Kidney epithelial cell (primary cell): ENCODE data around the gene ADRA2B. TPM values are rescaled to one million over a fixed set of nuclear protein-coding genes. Genes with fewer than 3 reads are reported as not detected.

ENCODE experiments used
- DNase-seq: peaks from one replicate; pipeline ENCODE4 v3.0.0-alpha.2; 2010; ENCODE audit warnings: low read depth
- H3K27me3 ChIP-seq: 2 replicates; pipeline ENCODE4 v1.6.0; 2011; ENCODE audit warnings: low read length; ENCODE audit not compliant: control insufficient read depth, insufficient read depth
- H3K36me3 ChIP-seq: 2 replicates; pipeline ENCODE4 v1.5.1; 2011; ENCODE audit warnings: low read length; ENCODE audit not compliant: control insufficient read depth, insufficient read depth
- H3K4me3 ChIP-seq: 2 replicates; pipeline ENCODE4 v1.5.1; 2011; ENCODE audit warnings: low read depth, mild to moderate bottlenecking, control low read depth, low read length
- total RNA-seq: library from RNA; depleted of rRNA; stranded (reverse); fragments of >200 nt; gene quantifications from 2 replicates; pipeline ENCODE4 v1.2.3, GENCODE V29; 2015
- TF ChIP-seq, protein P1 (sequence below): IDR thresholded peaks from 2 replicates; pipeline ENCODE4 v1.5.1; 2011; ENCODE audit warnings: mild to moderate bottlenecking, moderate library complexity, low read length, control low read depth, inconsistent platforms; ENCODE audit not compliant: insufficient read depth, poor library complexity, severe bottlenecking

The ADRA2B gene
- total RNA-seq, 1 donor from 2014 or later = 0.13 TPM

DNA sequence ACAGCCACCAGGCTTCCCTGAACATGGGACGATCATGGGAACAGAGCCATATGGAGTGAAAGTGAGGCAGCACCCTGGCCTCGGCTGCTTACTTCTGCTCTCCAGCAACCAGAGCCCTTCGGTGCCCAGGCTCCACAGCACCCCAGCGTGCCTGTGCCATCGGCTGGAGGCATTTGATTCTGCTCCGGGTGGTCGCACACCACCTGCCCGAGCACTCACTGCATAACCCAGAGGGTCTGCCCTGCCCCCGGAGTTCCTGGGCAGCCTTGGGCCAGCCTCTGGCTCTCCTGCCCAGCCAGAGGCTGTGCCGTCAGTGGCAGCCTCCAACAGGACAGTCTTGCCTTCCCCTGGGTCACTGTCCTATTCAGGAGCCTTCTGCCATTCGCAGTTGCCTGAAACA, 18.1 kb upstream of the ADRA2B start:
- Histone ChIP-seq H3K4me3 (no peak overlapping the region), H3K27me3 (peaks cover 34% of the 10 kb centered on the region), H3K36me3 (no peaks in the 10 kb centered on the region)
- TF ChIP-seq, protein P1, sequence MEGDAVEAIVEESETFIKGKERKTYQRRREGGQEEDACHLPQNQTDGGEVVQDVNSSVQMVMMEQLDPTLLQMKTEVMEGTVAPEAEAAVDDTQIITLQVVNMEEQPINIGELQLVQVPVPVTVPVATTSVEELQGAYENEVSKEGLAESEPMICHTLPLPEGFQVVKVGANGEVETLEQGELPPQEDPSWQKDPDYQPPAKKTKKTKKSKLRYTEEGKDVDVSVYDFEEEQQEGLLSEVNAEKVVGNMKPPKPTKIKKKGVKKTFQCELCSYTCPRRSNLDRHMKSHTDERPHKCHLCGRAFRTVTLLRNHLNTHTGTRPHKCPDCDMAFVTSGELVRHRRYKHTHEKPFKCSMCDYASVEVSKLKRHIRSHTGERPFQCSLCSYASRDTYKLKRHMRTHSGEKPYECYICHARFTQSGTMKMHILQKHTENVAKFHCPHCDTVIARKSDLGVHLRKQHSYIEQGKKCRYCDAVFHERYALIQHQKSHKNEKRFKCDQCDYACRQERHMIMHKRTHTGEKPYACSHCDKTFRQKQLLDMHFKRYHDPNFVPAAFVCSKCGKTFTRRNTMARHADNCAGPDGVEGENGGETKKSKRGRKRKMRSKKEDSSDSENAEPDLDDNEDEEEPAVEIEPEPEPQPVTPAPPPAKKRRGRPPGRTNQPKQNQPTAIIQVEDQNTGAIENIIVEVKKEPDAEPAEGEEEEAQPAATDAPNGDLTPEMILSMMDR = no peak
- no peak for DNase-seq

DNA sequence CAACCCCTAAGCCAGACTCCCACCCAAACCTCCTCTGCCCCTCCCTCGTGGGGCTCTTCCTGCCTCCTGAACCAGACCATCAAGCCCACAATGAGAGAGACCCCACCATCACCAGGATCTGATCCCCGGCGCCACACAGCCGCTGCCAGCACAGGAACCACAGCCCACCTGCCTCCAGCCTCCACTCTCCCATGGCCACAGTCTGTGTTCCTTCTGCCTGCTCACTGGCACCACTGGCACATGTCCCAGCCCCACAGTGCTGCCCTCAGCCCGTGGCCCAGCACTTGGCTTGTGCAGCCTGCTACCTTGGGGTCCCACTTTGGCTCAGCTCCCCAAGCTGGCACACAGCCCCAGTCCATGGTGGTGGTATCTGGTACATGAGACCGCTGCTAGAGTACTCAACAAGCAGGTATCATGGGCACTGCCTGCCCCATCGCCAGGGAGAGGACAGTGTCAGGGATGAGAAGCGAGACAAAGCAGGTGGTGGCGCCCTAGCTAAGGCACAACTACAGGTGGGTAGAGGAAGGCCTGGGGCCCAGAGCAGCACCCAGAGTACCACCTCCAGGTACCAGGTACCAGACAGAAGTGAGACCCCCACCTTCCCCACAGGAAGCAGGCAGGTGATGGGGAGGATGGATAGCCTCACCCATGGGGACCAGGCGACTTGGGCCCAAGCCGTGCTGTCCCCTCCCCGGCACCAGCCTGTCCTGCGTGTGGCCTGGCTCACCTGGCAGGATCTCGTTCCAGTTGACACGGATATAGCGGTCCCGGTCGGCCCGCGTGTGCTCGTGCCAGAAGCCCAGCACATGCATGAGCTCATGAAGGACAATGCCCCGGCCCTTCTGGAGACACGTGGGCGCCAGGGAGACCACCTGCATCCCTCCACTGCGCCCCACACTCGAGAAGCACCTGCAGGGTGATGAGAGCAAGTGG, 15.7 kb upstream of the ADRA2B start:
- TF ChIP-seq, protein P1 = no peak
- H3K36me3 ChIP-seq = no peaks in the 10 kb centered on the region
- peaks cover 30% of the 10 kb centered on the region for H3K27me3 ChIP-seq
- H3K4me3 ChIP-seq = no peak overlapping the region
- no peak for DNase-seq

DNA sequence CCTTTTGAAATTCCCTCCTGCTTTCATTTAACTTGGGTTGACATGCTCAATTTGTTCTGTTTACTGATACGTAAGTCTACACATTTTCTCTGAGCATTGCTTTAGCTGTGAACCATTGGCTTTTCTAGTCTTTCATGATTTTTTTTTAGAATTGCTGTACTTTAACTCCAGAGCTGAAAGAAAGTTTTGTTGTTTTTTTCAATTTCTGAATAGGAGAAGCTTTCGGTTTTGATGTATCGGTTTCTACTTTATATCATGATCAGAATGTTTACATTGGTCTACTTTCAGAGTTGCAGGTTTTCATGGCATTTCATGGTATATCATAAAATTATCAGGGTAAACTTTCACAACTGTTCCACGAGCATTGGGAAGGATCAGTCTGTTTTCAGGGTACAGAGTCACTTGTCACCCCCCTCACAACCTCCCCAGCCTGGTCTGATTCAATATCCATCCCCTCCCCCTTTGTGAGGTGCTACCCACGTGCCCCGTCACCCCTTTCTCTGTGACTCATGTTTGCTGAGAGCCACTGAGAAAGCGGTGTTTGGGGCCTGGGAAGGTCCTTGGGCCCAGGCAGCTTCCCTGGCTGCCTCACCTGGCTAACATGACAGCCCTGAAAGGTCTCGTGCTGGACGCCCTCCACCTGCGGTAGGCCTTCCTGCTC, 14.9 kb upstream of the ADRA2B start:
- TF ChIP-seq, protein P1 = no peak
- no peaks in the 10 kb centered on the region for H3K36me3 ChIP-seq
- peaks cover 27% of the 10 kb centered on the region for H3K27me3 ChIP-seq
- H3K4me3 ChIP-seq = no peak overlapping the region
- DNase-seq = no peak

GRCh38 chr2:96130483-96130882, 14.1 kb upstream of the ADRA2B start:
- Histone ChIP-seq H3K27me3 (peaks cover 24% of the 10 kb centered on the region), H3K4me3 (no peak overlapping the region), H3K36me3 (no peaks in the 10 kb centered on the region)
- no peak for DNase-seq
- TF ChIP-seq, protein P1 = no peak

DNA sequence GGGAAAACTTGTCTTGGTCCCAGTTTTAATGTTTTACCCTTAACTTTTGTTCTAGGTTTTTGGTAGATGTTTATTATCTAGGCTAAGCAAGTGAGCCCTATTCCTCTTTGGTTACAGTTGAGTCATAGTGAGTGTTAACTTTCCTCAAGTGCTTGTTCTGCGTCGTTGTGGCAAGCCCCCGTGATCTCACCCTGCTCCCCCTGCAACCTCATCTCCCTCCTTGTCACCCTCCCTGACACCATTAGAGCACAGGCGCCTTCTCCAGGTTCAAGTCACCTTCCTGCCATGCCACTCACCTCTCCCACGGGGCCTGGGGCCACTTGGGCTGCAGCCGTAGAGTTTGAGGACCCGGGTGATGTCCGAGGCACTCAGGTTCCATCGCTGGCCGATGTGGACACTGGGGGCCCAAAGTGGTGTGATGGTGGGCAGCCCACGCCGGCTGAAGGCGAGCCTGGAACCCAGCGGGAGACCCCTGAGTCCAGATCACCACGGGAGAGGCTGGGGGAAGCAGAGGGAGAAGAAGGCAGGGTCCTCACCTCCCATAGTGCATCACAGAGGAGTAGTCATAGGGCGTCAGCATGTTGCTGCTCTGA, 13.3 kb upstream of the ADRA2B start:
- H3K36me3 ChIP-seq = no peaks in the 10 kb centered on the region
- TF ChIP-seq, protein P1 = no peak
- peaks cover 22% of the 10 kb centered on the region for H3K27me3 ChIP-seq
- no peak for DNase-seq
- no peak overlapping the region for H3K4me3 ChIP-seq
